Ramos (cell line): ENCODE data around the gene ESPN.

Experiments
- in situ Hi-C: fragments of 300-500 bp; cut with MboI; formaldehyde crosslinking; loops from one replicate; pipeline ENCODE4 v1.14.3; 2022; ENCODE audit warnings: low sequenced_read_pairs; ENCODE audit not compliant: unreplicated experiment

ESPN gene

DNA sequence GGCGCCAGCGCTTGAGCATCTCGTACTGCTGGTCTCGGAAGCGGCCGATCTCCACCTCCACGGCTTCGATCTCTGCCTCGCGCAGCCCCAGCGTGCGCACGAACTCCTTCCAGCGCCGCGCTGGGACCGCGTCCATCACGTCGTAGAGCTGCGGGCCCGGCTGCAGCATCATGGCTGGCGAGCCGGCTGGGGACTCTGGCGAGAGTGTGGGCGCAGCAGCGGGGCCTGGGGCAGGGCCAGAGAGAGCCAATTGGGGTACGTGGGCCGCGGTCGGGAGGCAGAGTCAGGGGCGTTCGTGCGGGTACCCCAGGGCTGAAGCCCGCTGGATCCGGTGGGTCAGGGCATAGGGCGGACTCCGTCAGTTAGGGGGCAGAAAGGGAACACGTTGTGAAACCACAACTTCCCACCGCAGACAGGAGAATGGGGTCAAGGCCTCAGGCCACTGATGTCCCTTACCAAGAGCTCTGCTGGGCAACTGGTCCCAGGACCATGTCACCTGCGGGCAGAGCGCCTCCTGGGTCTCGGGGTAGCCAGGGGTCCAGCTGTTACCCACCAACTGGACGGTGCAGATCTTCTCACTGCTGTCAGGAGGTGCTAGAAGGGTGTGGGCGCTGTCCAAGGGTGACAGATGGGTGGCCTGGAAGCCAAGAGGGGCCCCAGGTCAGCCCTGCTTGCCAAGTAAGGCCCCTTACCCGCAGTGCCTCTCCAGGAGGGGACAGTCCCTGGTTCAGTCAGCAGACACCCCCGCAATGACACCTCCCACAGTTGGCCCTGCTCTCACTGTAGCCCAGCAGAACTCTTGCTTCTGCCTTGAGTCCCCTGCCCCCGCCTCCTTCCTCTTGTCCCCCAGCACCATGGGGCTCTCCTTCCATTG lies 37.2 kb downstream of the ESPN start:
- in situ Hi-C loops, result no loop called here

DNA sequence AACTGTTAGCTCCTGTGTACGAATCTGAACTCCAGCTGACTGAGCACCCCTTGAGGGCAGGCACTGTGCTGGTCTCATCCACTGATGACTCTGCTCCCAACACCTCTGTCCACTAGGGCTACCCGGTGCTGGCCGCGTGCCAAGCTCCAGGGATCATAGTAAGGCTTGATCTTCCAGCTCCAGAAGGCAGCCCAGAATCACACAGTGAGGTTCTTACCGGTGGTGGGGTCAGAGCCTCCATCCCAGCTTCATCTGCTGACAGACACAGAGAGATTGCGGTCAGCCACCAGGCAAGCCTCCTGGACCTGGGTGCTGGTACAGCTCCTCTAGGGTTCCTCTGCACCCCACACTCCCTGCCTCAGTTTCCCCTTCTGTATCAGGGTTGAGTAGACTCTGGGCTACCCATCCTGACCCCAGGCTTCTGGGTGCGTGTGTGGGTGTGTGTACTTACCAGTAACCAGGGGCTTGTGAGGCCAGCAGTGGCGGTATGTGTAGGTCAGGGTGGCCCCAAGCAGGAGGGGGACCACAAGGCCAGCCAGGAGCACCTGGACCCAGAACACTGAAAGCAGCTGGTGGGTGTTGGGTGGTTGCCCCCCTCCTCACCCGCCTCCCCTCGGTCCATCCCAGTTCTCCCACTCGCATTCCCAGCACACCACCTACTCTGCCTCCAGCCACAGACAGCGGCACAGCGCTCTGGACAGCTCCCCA lies 38.0 kb downstream of the ESPN start:
- in situ Hi-C loops, result no loop called here

DNA sequence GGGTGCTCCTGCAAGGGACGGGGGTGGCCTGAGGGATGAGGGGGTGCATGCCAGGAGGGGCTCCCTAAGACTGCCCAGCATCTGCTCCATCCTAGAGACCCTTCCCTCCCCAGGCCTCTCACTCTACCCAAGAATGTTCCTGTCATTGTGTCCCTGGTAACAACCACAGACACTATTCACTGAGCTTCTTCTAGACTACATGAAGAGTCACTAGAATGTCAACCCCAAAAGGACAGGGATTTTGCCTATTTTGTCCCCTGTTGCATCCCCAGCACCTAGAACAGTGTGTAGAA lies 38.5 kb downstream of the ESPN start:
- in situ Hi-C loops, result no loop called here

DNA sequence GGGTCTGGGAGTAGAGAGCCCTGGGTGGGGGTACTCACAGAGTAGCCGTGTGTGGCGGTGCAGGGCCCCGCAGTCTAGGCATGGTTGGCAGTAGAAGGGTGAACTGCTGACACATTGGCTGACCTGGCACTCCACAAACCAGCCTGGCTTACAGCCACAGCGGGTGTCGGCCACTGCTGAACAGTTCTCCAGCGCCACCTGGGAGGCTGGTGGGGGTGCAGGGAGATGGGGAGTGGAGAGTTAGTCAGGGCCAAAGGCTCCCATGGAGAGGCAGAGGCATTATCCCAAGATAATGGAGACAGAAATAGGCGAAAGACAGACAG lies 39.9 kb downstream of the ESPN start:
- in situ Hi-C loops, result no loop called here

DNA sequence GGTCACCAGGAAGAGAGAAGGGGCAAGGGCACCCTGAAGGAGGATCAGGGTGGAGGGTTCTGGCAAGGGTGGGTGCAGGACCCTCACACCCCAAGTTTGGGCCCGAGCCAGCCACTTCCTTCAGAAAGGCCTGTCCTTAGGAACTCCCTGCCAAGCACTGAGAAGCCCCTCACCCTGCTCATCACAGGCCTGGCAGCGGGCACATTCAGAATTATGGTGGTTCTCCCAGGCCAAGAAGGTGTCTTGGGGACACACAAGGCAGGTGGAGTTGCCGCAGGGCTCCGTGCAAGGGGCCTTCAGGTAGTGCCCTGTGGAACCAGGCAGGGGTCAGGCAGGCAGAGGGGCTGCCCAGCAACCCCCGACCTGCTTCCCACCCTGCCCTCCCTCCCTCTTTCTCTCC lies 40.3 kb downstream of the ESPN start:
- in situ Hi-C loops, result no loop called here

DNA sequence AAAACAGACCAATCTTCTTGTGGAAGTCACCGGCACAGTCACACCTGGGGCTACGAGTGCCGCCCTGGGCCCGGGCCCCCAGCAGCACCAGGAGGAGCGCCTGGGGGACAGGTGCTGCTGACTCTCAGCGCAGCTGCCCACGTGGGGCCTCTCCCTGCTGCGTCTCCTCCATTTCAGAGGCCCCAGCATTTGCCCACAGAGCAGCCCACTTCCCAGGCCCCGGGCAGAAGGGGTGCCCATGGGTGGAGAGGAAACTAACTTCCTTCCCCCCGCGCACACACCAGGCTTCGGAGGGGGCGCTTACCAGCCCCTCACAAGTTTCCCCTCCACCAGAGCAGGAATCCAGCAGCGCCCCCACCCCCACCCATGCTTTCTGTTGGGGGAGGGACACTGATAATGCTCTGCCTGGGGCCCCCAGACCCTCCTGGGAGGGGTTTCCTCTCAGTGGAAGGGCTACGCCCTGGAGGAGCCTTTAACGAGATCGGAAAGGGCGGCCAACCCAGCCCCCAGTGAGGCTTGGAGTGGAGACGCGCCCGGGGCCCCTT lies 41.0 kb downstream of the ESPN start:
- in situ Hi-C loops, result no loop called here

DNA sequence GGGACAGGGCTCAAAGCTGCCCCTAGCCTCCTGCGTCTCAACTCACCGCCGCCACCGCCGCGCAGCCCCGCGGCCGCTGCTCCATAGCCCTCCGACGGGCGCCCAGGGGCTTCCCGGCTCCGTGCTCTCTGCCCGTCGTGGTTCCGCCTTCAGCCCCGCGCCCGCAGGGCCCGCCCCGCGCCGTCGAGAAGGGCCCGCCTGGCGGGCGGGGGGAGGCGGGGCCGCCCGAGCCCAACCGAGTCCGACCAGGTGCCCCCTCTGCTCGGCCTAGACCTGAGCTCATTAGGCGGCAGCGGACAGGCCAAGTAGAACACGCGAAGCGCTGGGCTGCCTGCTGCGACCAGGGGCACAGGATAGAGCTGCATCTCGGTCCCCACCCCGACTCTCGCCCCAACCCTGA lies 41.4 kb downstream of the ESPN start, which contains the start of gene TNFRSF25:
Gene TNFRSF25, minus strand, starts transcription at position 151 of the 400 bp plus-strand sequence. Its CDS starts 66 bp downstream, at position 85.
- in situ Hi-C loops, result no loop called here

DNA sequence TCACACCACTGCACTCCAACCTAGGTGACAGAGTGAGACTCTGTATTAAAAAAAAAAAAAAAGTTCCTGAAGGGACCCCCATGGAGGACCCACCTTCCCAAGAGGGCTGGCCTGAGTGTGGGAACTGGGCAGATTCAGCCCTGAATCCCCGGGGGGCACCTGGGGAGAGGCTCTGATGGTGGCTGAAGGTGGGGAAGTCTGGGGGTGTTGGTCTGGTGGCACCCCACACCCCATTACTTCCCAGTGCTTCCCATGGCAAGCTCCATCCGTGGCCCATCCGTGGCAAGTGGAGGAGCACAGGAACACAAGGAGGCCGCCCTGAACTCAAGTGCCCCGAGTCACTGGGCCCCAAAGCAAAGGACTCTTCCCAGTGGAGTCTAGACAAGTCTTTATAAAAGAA lies 42.2 kb downstream of the ESPN start:
- in situ Hi-C loops, result no loop called here

DNA sequence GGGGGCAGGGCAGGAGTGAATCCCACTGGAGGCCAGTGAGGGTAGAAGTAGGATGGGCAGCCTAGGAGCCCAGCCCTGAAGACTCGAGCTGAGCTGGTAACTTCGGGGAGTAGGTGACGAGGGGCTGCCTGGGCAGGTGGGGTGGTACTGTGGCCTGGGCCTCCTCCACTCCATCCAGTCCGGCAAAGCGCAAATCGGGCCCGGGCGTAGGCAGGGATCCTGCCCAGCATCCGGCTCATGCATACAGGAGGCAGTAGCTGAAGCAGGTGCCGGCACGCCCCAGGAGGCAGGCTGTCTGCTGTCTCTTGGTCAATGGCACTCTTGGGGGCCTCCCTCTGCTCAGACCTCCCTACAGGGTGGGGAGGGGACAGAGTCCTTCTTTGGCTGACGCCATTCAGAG lies 42.6 kb downstream of the ESPN start:
- in situ Hi-C loops, result no loop called here

DNA sequence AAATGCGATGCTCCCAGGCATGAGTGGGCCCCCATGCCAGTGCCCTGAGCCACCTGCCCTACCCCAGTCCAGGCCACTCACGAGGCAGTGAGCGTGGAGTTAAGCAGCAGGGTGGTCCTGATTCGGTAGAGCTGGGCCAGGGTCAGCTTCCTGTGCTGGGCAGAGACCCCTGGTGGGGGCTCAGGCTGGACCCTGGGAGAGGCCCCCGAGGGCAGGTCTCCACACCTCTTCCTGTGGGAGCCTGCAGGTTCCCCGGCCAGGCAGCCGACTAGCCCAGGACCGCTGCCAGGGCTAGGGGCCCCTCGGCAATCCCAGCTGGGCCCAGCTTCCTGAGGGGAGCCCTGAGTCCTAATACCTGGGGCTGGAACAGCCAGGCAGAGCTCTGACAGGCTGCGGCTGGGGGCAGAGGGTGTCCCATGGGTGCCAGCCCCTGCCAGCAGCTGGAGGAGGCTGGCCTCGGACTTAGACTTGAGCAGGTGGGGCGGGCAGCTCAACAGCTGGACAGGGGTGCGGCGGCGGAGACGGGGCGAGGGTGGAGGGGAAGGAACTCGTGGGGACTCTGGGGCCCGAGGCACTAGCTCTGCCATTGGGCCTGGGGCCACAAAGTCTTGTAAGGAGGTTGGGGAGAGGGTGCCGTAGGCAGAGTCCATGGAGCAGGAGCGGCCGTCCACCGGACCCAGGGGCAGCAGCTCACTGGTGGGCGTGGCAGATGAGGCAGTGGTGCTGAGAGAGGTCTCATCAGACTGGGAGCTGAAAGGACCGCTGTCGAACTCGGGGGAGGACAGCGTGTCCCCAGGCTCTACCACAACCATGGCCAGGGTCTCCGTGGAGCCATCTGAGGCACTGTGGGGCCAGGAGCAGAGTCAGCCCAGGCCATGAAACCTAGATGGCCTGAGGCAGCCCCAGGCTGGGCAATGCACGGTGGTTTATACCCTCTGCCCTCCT lies 43.4 kb downstream of the ESPN start:
- in situ Hi-C loops, result no loop called here

DNA sequence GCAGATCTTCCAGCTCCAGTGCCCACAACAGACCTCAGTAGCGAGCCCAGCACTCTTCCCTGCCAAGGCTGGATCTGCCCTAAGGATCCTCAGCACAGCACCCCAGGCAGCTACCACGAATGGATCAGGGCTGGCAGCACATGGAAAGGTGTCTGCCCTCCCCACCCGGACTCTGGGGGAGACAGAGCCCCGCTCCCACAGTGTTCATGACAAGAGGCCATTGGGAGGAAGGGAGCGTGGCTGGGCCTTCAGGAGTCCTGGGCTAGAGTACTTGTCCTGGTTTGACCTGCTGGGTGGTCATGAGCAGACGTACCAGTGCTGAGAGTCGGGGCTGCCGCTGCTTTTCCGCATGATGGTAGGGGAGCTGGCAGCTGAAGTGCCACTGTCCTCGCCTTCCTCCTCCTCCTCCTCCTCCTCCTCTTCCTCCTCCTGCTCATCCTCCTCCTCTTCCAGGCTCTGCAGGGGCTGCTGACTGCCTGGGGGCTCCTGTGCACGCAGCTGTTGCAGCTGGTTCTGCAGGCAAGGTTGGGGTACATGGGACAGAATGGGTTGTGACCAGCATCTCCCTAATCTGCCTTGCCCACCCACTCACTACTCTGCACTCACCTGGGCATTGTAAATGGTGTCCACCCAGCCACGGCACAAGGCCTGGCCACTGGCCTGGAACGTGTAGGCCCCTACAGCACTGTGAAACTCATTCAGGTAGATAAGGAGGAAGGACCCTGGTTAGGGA lies 44.3 kb downstream of the ESPN start:
- in situ Hi-C loops, result no loop called here

DNA sequence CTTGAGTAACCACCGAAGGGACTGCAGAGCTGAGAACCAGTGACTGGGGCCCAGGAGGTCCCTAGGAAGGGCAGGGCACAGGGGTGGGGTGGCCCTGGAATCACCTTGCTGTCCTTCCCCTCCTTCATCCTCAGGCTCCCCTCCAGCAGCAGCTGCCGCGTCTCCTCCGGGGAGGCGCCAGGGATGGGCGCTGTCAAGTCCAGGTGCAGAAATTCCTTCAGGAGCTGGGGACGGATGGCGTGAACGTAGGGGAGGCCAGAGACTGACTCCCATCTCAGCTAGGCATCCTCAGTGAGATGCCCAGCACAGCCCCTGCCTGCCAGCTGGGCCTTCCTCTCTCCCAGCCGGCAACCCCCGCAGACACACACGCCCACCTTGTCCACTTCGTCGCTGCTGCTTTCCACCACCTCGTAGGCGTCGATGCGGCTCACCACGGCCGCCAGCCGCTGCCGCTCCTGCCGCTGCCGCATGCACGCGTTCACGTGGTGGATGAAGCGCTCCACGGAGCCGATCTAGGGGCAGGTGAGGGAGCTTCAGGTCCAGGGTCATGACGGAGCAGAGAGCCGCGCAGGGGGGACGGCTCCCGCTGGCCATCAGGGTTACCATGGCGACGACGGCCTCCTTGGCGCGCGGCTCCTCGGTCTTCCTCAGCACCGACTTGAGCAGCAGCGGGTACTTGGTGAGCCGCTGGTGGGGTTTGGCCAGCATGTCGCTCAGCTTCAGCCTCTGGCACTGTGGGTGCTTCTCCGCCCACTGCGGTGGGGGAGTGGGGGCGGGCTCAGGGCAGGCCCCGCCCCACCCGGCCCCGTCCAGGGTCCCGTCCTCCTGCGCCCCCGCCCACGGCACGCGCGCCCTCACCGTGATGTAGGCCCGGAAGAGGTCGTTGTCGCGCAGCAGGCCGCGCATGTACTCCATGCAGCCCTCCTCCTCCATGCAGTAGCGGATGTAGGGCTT lies 45.8 kb downstream of the ESPN start:
- in situ Hi-C loops, result no loop called here

DNA sequence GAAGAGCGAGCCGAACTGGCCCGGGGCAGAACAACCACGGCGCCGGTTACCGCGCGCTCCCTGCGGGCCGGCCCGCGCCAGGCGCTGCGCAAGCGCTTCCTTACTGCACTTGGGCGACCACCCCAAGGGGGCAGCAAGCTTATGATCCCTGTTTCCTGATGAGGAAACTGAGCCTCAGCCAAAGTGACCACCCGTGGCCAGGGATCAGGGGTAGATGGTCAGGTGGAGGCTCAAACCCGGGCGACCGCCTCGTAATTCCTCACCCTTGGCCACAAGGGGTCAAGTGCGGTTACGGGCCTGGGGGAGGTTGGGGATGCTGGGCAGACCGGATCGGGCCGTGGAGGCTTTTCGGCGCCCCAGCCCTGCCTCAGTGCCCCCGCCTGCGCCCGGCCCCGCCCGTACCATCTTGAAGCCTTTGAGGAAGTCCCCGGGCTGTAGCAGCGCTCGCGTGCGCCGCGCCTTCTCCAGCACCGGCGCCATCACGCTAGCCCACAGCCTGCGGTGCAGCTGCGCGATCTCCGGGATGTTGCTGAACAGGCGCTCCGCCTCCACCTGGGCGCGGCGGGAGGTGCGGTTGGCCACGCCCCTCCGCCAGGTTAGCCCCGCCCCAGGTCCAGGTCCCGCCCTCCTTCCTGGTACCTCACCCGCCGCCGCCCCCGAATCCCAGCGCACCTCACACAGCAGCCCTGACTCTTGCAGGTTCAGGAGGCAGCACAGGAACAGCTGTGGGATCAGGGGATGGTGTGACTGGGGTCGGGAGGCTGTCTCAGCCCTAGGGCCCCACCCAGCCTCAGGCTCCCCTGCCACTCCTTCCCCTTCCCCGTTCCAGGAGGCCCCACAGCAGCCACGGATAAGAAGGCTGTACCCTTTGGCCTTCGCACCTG lies 46.8 kb downstream of the ESPN start:
- in situ Hi-C loops, result no loop called here

DNA sequence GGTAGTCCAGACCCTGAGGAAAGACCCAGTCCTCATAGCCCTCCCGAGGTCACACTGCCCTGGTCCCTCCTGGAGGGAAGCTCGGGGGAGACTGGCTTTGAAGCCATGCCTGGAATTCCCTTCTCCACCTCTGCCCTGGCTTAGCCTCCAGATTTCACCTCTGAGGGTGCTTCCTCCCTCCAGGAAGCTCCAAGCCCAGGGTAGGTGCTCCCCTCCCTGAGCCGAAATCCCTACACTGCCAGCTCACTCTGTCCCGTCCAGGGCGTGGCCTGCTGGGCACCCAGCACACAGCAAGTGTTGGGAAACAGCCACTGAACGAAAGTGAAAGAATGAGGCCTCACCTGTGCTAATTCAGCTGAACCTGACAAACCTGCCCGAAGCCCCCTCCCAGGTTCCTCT lies 47.4 kb downstream of the ESPN start:
- in situ Hi-C loops, result no loop called here

DNA sequence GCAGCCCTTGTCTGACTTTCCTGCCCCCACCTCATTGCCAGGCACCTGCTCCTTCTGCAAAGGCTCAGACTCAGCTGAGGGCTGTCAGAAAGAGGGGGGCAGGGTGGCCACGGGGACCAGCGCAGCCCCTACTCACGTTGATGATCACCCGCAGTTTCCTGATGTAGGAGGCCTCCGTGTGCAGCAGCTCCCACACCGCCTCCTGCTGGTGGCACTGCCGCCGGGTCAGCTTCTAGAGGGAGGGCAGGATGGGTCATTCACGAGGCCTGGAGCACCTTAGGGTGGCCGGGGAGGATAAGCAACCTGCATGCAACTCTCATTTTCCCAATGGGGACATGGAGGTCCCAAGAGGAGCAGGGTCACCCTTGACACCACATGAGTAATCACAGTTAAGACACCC lies 47.8 kb downstream of the ESPN start:
- in situ Hi-C loops, result no loop called here

DNA sequence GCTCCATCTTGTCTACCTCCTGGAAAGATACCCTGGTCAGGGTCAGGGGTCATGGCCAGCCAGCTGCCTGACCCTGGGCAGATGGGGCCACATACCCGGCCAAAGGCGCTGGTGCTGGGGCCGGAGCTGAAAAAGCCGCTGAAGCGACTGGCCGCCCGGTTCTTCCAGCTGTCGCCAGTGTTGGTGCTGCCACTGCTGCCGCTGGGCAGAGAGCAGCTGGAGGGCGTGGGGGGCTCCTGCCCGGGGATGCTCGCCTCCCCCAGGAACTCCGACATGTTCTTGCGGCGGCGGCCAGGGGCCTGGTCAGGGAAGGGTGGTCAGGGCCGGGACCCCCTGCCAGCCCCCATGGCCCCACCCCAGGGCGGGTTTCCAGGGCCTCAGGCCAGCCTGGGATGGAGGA lies 48.6 kb downstream of the ESPN start:
- in situ Hi-C loops, result no loop called here

DNA sequence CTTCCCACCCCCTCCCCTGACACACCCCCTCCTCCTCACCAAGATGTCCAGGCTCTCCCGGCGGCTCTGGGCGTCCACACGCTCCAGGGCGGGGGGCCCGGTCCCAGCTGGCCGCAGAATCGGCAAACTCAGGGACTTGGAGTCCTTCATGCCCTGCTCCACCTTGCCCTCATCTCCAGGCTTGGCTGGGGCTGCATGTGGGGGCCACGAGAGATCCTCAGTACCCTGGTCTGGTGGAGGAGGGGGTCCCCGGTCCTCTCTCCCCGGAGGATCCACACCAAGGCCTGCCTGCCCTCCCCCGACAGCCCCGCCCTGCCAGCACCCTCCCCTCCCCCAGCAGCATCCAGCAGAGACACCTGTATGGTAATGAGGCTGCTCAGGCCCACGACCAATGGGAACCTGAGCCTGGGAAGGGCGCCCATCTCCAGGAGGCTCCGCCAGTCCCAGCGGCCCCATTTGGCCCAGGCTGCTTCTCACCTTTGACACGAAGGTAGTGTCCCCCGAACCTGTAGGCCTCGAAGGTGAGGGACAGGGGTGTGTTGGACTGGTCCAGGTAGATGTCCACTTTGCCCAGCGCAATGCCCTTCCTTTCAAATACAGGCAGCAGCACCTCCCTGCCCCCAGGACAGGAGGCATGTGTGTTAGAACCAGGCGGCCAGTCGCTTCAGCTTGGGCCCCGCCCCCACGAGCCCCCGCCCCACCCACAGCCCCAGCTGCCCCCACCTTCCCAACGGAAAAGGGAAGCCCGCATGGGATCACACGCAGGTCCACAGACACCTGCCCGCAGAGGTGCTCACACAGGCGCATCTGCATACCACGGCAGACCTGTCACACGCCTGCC lies 49.6 kb downstream of the ESPN start:
- in situ Hi-C loops, result no loop called here
